ENCODE measurements around the gene CAPN15. TPM values are rescaled to one million over a fixed set of nuclear protein-coding genes. Genes with fewer than 3 reads are reported as not detected.
A peak's percentile ranks its signal among the peaks of the same experiment; 100 is the strongest.

Gene CAPN15
- polyA plus RNA-seq, 3 donors, result 3.4 to 42.6 (median 3.9) TPM

GRCh38 chr16:526181-527014, 1.1 kb upstream of the CAPN15 start:
- Histone ChIP-seq H4K20me1 (ENCODE audit: insufficient read depth, low read length) (peaks cover 39% of the 10 kb centered on the region), H3K27me3 (ENCODE audit: control insufficient read depth in 2 of 2, insufficient read depth in 2 of 2, low read length in 2 of 2) (no peaks in the 10 kb centered on the region), H3K27ac (ENCODE audit: low read depth in 1 of 2, low read length in 2 of 2) (peak overlapping the region; percentile 41 to 92), H3K9me3 (replicated peaks in 1 of 2; ENCODE audit: control insufficient read depth in 1 of 2, insufficient read depth in 1 of 2, low read length in 2 of 2) (no peaks in the 10 kb centered on the region), H3K9ac (ENCODE audit: insufficient read depth, low read length, poor library complexity, severe bottlenecking) (peak overlapping the region; percentile 85), H3K4me1 (ENCODE audit: control insufficient read depth in 1 of 2, insufficient read depth in 2 of 2, low read length in 2 of 2) (peaks cover 29 to 43% of the 10 kb centered on the region in 2 donors), H3K79me2 (ENCODE audit: insufficient read depth, low read length) (peaks cover 42% of the 10 kb centered on the region), H3K4me3 (replicated peaks in 1 of 3; ENCODE audit: low read depth in 2 of 3, low read length in 3 of 3) (peak overlapping the region; percentile 42 to 81 (median 50)), H3K4me2 (replicated peaks; ENCODE audit: extremely low read depth, low read length, poor library complexity, severe bottlenecking) (peak overlapping the region; percentile 82), H2AFZ (ENCODE audit: insufficient read depth, low read depth, low read length, poor library complexity, severe bottlenecking) (peak overlapping the region; percentile 77), H3K36me3 (replicated peaks in 1 of 2; ENCODE audit: control insufficient read depth in 1 of 2, insufficient read depth in 2 of 2, low read length in 2 of 2) (peaks cover 0 to 4% of the 10 kb centered on the region in 2 donors)
- Mint-ChIP-seq H3K27ac (peak overlapping the region; percentile 19 to 86 (median 72)), H3K27me3 (ENCODE audit: low read depth in 3 of 3) (peaks cover 0 to 2% (median 1%) of the 10 kb centered on the region in 3 donors), H3K36me3 (peaks cover 2 to 11% of the 10 kb centered on the region in 2 donors), H3K4me3 (peak overlapping the region; percentile 74 to 83), H3K4me1 (peaks cover 39% of the 10 kb centered on the region), H3K9me3 (no peaks in the 10 kb centered on the region)
- TF ChIP-seq CTCF (IDR thresholded peaks at IDR 0.05), result no peak
- 7% methylated on average over 23 of the region's 26 CpGs for WGBS (ENCODE audit: insufficient coverage)
- intact Hi-C loops (cut with micrococcal nuclease), result loop anchor here (2.0 to 5.0 kb wide), 4 partner anchors 62 to 129 kb away; partner anchors contain the start of genes METTL26 (in 2 of the 2), DECR2 (in 1 of the 2) and NME4 (in 1 of the 2)
- peak in 1 of 3 donors; percentile 1 for DNase-seq

- Mint-ChIP-seq H3K4me1 (peaks cover 38% of the 10 kb centered on the region), H3K4me3 (peak overlapping the region; percentile 88 to 92), H3K9me3 (no peaks in the 10 kb centered on the region), H3K36me3 (peaks cover 2 to 11% of the 10 kb centered on the region in 2 donors), H3K27ac (peak overlapping the region; percentile 83 to 94 (median 89)), H3K27me3 (ENCODE audit: low read depth in 3 of 3) (peaks cover 0 to 1% (median 0%) of the 10 kb centered on the region in 3 donors)
- Histone ChIP-seq H3K36me3 (replicated peaks in 1 of 2; ENCODE audit: control insufficient read depth in 1 of 2, insufficient read depth in 2 of 2, low read length in 2 of 2) (peaks cover 0 to 4% of the 10 kb centered on the region in 2 donors), H3K4me2 (replicated peaks; ENCODE audit: extremely low read depth, low read length, poor library complexity, severe bottlenecking) (peak overlapping the region; percentile 98), H3K9me3 (replicated peaks in 1 of 2; ENCODE audit: control insufficient read depth in 1 of 2, insufficient read depth in 1 of 2, low read length in 2 of 2) (no peaks in the 10 kb centered on the region), H4K20me1 (ENCODE audit: insufficient read depth, low read length) (peaks cover 51% of the 10 kb centered on the region), H3K9ac (ENCODE audit: insufficient read depth, low read length, poor library complexity, severe bottlenecking) (peak overlapping the region; percentile 80), H2AFZ (ENCODE audit: insufficient read depth, low read depth, low read length, poor library complexity, severe bottlenecking) (peak overlapping the region; percentile 71), H3K79me2 (ENCODE audit: insufficient read depth, low read length) (peaks cover 61% of the 10 kb centered on the region), H3K4me3 (replicated peaks in 1 of 3; ENCODE audit: low read depth in 2 of 3, low read length in 3 of 3) (peak overlapping the region; percentile 52 to 91 (median 76)), H3K27ac (ENCODE audit: low read depth in 1 of 2, low read length in 2 of 2) (peak overlapping the region; percentile 45 to 87), H3K4me1 (ENCODE audit: control insufficient read depth in 1 of 2, insufficient read depth in 2 of 2, low read length in 2 of 2) (peaks cover 29 to 43% of the 10 kb centered on the region in 2 donors), H3K27me3 (ENCODE audit: control insufficient read depth in 2 of 2, insufficient read depth in 2 of 2, low read length in 2 of 2) (no peaks in the 10 kb centered on the region)
- under 1% methylated on average over 50 of the region's 55 CpGs for WGBS (ENCODE audit: insufficient coverage)
- no peak for TF ChIP-seq CTCF (IDR thresholded peaks at IDR 0.05)
- intact Hi-C loops (cut with micrococcal nuclease), result loop anchor here (5.0 kb wide), 3 partner anchors 109 to 131 kb away; partner anchors contain the start of genes METTL26 (in 2 of the 2), DECR2 (in 1 of the 2) and NME4 (in 1 of the 2)
- peak; percentile 64 to 89 (median 75) for DNase-seq
Measured at GRCh38 chr16:528111-529011, 849 bp downstream of the CAPN15 start.

Measured in CD14-positive monocyte (primary cell).